Right lobe of liver (tissue), 4 donors: Measurements from ENCODE around the gene OPRPN.

Experiments used
- POLR2A ChIP-seq: fragments of 450-650 bp; IDR thresholded peaks from one replicate; pipeline ENCODE4 v1.6.1; 2017; ENCODE audit warnings: antibody characterized with exemption, mild to moderate bottlenecking
- TF ChIP-seq, protein P1 (sequence below), 4 donors: fragments of 200-600 bp in 3 of 4; fragments of 450-650 bp in 1 of 4; IDR thresholded peaks; one replicate each; pipeline versions ENCODE4 v1.5.1 to v1.8.0; 2016 to 2022; ENCODE audit warnings: antibody characterized with exemption in 4 of 4, mild to moderate bottlenecking in 2 of 4
- donor health status: DM: no; HTN: no; CAD: no.
- donor health status: DM: no; HTN: no; CAD: no.
- donor health status: DM: no; HTN: yes; CAD: no.

DNA sequence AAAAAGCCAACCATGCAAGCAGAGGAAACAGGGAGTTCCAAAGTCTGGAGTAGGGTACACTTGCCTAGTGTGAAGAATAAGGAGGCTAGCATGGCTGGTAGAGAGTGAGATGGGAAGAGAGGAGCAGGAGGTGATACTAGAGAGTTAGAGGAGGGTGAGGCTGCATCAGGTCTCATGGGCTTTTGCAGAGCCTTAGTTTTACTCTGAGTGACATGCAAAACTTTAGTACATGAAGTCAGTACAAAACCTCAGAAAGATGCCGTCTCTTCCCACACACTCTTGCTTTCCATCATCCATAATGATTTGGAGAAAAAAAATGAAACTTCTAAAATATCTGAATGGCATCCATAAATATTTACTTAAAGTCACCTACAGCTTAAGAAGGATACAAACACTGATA is 5.0 kb downstream of the OPRPN start:
- TF ChIP-seq, protein P1, sequence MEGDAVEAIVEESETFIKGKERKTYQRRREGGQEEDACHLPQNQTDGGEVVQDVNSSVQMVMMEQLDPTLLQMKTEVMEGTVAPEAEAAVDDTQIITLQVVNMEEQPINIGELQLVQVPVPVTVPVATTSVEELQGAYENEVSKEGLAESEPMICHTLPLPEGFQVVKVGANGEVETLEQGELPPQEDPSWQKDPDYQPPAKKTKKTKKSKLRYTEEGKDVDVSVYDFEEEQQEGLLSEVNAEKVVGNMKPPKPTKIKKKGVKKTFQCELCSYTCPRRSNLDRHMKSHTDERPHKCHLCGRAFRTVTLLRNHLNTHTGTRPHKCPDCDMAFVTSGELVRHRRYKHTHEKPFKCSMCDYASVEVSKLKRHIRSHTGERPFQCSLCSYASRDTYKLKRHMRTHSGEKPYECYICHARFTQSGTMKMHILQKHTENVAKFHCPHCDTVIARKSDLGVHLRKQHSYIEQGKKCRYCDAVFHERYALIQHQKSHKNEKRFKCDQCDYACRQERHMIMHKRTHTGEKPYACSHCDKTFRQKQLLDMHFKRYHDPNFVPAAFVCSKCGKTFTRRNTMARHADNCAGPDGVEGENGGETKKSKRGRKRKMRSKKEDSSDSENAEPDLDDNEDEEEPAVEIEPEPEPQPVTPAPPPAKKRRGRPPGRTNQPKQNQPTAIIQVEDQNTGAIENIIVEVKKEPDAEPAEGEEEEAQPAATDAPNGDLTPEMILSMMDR (IDR thresholded peaks at IDR 0.05), result no peak
- TF ChIP-seq POLR2A, result no peak
